ENCODE data around the gene ATP1A1. TPM values are rescaled to one million over a fixed set of nuclear protein-coding genes. Genes with fewer than 3 reads are reported as not detected.

ATP1A1 gene
- total and polyA plus RNA-seq, 4 donors, result 68.6 to 128 (median 82.6) TPM

DNA sequence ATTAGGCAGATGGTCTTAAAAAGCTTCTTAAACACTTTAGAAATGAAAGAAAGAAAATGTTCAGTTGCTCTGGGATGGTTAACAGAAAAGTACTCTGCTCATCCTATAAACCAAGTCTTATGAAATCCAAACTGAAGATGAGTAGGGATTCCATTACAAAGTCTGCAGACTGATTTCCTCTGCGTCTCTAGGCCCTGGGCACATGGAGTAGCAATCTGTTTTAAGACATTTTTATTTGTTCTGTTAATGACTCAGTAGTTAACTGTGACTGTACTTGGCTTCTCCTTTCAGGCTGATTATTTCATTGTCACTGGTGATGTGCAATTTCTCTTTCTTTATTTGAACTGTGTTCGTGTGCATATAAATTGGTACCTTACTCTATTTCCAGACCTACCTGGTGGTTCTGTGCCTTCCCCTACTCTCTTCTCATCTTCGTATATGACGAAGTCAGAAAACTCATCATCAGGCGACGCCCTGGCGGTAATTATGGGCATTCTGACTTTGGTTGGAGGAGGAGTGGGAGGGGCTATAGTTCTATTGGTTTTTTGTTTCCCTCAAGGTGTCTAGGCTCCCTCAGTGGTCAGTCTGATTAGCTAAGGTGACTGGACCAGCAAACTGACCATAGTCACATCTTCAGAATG, 30.6 kb downstream of the ATP1A1 start:
- Histone ChIP-seq H3K4me1 (ENCODE audit: control insufficient read depth in 4 of 4, insufficient read depth in 4 of 4, low read length in 3 of 4) (peaks cover 0 to 9% (median 0%) of the 10 kb centered on the region in 4 donors), H3K36me3 (ENCODE audit: control insufficient read depth in 4 of 4, insufficient read depth in 3 of 4, low read depth in 1 of 4, low read length in 3 of 4) (peaks cover 10 to 85% (median 64%) of the 10 kb centered on the region in 4 donors), H3K4me3 (ENCODE audit: low read depth in 1 of 3, low read length in 3 of 3) (no peak overlapping the region), H3K27ac (ENCODE audit: low read depth in 1 of 2, low read length in 2 of 2) (no peak overlapping the region), H3K9ac (ENCODE audit: low read depth in 1 of 2, low read length in 2 of 2) (no peak overlapping the region), H3K9me3 (ENCODE audit: control insufficient read depth in 4 of 4, low read length in 3 of 4) (no peaks in the 10 kb centered on the region), H3K27me3 (ENCODE audit: control insufficient read depth in 4 of 4, insufficient read depth in 4 of 4, low read length in 3 of 4) (no peaks in the 10 kb centered on the region)
- DNase-seq (ENCODE audit: low spot score), result no peak
- no peak for TF ChIP-seq RAD21 (IDR thresholded peaks at IDR 0.05)
- no peak for TF ChIP-seq SP1 (IDR thresholded peaks at IDR 0.05)
- TF ChIP-seq, protein P1, sequence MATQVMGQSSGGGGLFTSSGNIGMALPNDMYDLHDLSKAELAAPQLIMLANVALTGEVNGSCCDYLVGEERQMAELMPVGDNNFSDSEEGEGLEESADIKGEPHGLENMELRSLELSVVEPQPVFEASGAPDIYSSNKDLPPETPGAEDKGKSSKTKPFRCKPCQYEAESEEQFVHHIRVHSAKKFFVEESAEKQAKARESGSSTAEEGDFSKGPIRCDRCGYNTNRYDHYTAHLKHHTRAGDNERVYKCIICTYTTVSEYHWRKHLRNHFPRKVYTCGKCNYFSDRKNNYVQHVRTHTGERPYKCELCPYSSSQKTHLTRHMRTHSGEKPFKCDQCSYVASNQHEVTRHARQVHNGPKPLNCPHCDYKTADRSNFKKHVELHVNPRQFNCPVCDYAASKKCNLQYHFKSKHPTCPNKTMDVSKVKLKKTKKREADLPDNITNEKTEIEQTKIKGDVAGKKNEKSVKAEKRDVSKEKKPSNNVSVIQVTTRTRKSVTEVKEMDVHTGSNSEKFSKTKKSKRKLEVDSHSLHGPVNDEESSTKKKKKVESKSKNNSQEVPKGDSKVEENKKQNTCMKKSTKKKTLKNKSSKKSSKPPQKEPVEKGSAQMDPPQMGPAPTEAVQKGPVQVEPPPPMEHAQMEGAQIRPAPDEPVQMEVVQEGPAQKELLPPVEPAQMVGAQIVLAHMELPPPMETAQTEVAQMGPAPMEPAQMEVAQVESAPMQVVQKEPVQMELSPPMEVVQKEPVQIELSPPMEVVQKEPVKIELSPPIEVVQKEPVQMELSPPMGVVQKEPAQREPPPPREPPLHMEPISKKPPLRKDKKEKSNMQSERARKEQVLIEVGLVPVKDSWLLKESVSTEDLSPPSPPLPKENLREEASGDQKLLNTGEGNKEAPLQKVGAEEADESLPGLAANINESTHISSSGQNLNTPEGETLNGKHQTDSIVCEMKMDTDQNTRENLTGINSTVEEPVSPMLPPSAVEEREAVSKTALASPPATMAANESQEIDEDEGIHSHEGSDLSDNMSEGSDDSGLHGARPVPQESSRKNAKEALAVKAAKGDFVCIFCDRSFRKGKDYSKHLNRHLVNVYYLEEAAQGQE (IDR thresholded peaks at IDR 0.05), result no peak
- TF ChIP-seq NR2F2 (IDR thresholded peaks at IDR 0.05), result no peak
- no peak for TF ChIP-seq GABPA (IDR thresholded peaks at IDR 0.05 in 1 of 2, conservative IDR thresholded peaks at IDR 0.05 in 1 of 2)
- no peak for TF ChIP-seq FOXA1 (IDR thresholded peaks at IDR 0.05)
- no peak for TF ChIP-seq HNF4A (conservative IDR thresholded peaks at IDR 0.05)
- no peak for TF ChIP-seq TAF1 (conservative IDR thresholded peaks at IDR 0.05)
- TF ChIP-seq EGR1 (IDR thresholded peaks at IDR 0.05; ENCODE audit: low read depth in 2 of 2), result no peak
- no peak for TF ChIP-seq JUND (IDR thresholded peaks at IDR 0.05)
- no peak for TF ChIP-seq RXRA (IDR thresholded peaks at IDR 0.05)
- TF ChIP-seq, protein P2, sequence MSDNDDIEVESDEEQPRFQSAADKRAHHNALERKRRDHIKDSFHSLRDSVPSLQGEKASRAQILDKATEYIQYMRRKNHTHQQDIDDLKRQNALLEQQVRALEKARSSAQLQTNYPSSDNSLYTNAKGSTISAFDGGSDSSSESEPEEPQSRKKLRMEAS (IDR thresholded peaks at IDR 0.05), result no peak
- TF ChIP-seq, protein P3, sequence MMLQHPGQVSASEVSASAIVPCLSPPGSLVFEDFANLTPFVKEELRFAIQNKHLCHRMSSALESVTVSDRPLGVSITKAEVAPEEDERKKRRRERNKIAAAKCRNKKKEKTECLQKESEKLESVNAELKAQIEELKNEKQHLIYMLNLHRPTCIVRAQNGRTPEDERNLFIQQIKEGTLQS (IDR thresholded peaks at IDR 0.05), result no peak
- no peak for TF ChIP-seq FOXA2 (IDR thresholded peaks at IDR 0.05)
- TF ChIP-seq YY1 (IDR thresholded peaks at IDR 0.05), result no peak
- TF ChIP-seq, protein P4, sequence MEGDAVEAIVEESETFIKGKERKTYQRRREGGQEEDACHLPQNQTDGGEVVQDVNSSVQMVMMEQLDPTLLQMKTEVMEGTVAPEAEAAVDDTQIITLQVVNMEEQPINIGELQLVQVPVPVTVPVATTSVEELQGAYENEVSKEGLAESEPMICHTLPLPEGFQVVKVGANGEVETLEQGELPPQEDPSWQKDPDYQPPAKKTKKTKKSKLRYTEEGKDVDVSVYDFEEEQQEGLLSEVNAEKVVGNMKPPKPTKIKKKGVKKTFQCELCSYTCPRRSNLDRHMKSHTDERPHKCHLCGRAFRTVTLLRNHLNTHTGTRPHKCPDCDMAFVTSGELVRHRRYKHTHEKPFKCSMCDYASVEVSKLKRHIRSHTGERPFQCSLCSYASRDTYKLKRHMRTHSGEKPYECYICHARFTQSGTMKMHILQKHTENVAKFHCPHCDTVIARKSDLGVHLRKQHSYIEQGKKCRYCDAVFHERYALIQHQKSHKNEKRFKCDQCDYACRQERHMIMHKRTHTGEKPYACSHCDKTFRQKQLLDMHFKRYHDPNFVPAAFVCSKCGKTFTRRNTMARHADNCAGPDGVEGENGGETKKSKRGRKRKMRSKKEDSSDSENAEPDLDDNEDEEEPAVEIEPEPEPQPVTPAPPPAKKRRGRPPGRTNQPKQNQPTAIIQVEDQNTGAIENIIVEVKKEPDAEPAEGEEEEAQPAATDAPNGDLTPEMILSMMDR (IDR thresholded peaks at IDR 0.05; ENCODE audit: low read depth, low read length, missing input control), result no peak
- WGBS, result 93% methylated on average over 7 of the region's 7 CpGs

DNA sequence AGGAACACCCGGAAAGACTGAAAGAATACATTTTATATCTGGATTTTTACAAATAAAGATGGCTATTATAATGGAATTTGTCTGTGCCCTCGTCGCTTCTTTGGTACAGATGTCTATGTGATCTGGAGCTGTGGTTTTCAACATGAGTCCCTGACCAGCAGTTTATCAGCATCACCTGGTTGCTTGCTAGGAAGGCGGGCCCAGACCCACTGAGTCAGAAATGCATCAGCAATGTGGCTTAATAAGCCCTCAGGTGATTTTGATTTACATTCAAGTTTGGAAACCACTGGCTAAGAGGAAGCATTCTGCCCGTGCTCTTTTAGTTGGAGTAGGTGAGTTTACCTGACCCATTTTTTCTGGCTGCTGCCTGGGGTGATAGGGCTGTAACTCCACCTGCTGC, 31.7 kb downstream of the ATP1A1 start:
- 92% methylated on average over 5 of the region's 5 CpGs for WGBS
- H3K4me1 ChIP-seq (ENCODE audit: control insufficient read depth in 4 of 4, insufficient read depth in 4 of 4, low read length in 3 of 4), result peaks cover 0 to 17% (median 2%) of the 10 kb centered on the region in 4 donors
- H3K4me3 ChIP-seq (ENCODE audit: low read depth in 1 of 3, low read length in 3 of 3), result no peak overlapping the region
- TF ChIP-seq, protein P3 (IDR thresholded peaks at IDR 0.05), result no peak
- no peak for TF ChIP-seq GABPA (IDR thresholded peaks at IDR 0.05 in 1 of 2, conservative IDR thresholded peaks at IDR 0.05 in 1 of 2)
- TF ChIP-seq NR2F2 (IDR thresholded peaks at IDR 0.05), result no peak
- no peak for TF ChIP-seq HNF4G (IDR thresholded peaks at IDR 0.05)
- TF ChIP-seq SP1 (IDR thresholded peaks at IDR 0.05), result no peak
- TF ChIP-seq YY1 (IDR thresholded peaks at IDR 0.05), result no peak
- no peak for TF ChIP-seq ZBTB33 (IDR thresholded peaks at IDR 0.05)
- no peak for TF ChIP-seq TAF1 (conservative IDR thresholded peaks at IDR 0.05)
- no peak for TF ChIP-seq FOXA1 (IDR thresholded peaks at IDR 0.05)
- TF ChIP-seq, protein P2 (IDR thresholded peaks at IDR 0.05), result no peak
- no peak for TF ChIP-seq EGR1 (IDR thresholded peaks at IDR 0.05; ENCODE audit: low read depth in 2 of 2)
- no peak for DNase-seq (ENCODE audit: low spot score)
- H3K9ac ChIP-seq (ENCODE audit: low read depth in 1 of 2, low read length in 2 of 2), result no peak overlapping the region
- no peak overlapping the region for H3K27ac ChIP-seq (ENCODE audit: low read depth in 1 of 2, low read length in 2 of 2)
- peaks cover 8 to 74% (median 54%) of the 10 kb centered on the region in 4 donors for H3K36me3 ChIP-seq (ENCODE audit: control insufficient read depth in 4 of 4, insufficient read depth in 3 of 4, low read depth in 1 of 4, low read length in 3 of 4)
- H3K9me3 ChIP-seq (ENCODE audit: control insufficient read depth in 4 of 4, low read length in 3 of 4), result no peaks in the 10 kb centered on the region
- H3K27me3 ChIP-seq (ENCODE audit: control insufficient read depth in 4 of 4, insufficient read depth in 4 of 4, low read length in 3 of 4), result no peaks in the 10 kb centered on the region
